Measurements from ENCODE around the gene VWA2. TPM values are rescaled to one million over a fixed set of nuclear protein-coding genes. Genes with fewer than 3 reads are reported as not detected.

Gene VWA2
- total and polyA plus RNA-seq, 2 donors (not counting 3 experiments of a cell fraction or from before 2014, with no cell fraction given): not detected

DNA sequence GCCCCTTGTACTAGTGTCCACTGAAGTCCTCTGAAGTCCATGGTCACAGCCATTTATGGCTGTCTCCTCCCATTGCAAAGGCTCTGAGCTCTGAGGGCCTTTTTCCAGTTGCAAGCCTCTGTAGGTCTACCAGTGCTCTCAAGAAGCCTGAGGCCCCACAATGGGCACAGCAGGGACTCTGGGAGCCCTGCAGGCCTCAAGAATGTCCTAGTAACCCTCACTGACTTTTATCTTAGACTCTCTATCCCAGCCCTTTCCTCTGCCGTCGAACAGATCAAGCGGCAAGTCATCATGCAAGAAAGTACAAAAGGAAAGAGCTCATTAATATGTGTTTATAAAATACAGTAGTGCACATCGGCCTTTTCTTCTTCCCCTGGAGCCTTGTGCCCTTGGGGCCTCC, 23.4 kb downstream of the VWA2 start:
- DNase-seq (ENCODE audit: low read depth, low spot score): no peak
- H3K27ac ChIP-seq (ENCODE audit: insufficient read depth, low read depth, low read length): no peak overlapping the region
- H3K4me1 ChIP-seq (ENCODE audit: control insufficient read depth, extremely low read depth, insufficient read depth, low read length): no peaks in the 10 kb centered on the region
- no TSS peak for BruUV-seq (replicated peaks)
- no peak overlapping the region for H2AFZ ChIP-seq (ENCODE audit: low read depth, low read length)
- CTCF ChIA-PET: interaction anchor here (1.0 kb wide), 1 partner anchor 9 kb away, joined by 3 read pairs; no protein-coding TSS in a partner anchor
- no peaks in the 10 kb centered on the region for H3K36me3 ChIP-seq (ENCODE audit: control insufficient read depth in 2 of 2, extremely low read depth in 1 of 2, insufficient read depth in 2 of 2, low read length in 2 of 2)
- no peaks in the 10 kb centered on the region for H3K9me1 ChIP-seq (replicated peaks; ENCODE audit: control insufficient read depth, extremely low read depth, insufficient read depth, low read length)
- H4K20me1 ChIP-seq (replicated peaks; ENCODE audit: control insufficient read depth, extremely low read depth, insufficient read depth, low read length): no peaks in the 10 kb centered on the region
- no peak overlapping the region for H3K4me2 ChIP-seq (ENCODE audit: insufficient read depth, low read length)
- POLR2A ChIA-PET: no interaction called here
- dilution Hi-C loops (cut with MboI; ENCODE audit: extremely low pct_ligation_motif_present, low sequenced_read_pairs): no loop called here
- intact Hi-C loops (cut with micrococcal nuclease): no loop called here
- no peaks in the 10 kb centered on the region for H3K9me3 ChIP-seq (replicated peaks; ENCODE audit: control insufficient read depth, insufficient read depth, low read length)
- no peaks in the 10 kb centered on the region for H3K27me3 ChIP-seq (ENCODE audit: control insufficient read depth in 2 of 2, insufficient read depth in 2 of 2, low read length in 2 of 2)
- TF ChIP-seq EZH2 (IDR thresholded peaks at IDR 0.05; ENCODE audit: borderline replicate concordance, low read depth, low read length, severe bottlenecking) (no peak), JUN (IDR thresholded peaks at IDR 0.05; ENCODE audit: borderline replicate concordance, insufficient read depth, insufficient read length, low read depth) (no peak), FOS (IDR thresholded peaks at IDR 0.05; ENCODE audit: borderline replicate concordance, insufficient read depth, low read length) (no peak), GATA2 (IDR thresholded peaks at IDR 0.05; ENCODE audit: insufficient read depth, insufficient read length, low read depth, low read length) (no peak), POLR2A (IDR thresholded peaks at IDR 0.05; ENCODE audit: low read depth, low read length) (no peak), POLR2AphosphoS5 (IDR thresholded peaks at IDR 0.05; ENCODE audit: insufficient read depth, low read depth, low read length) (no peak), MYC (IDR thresholded peaks at IDR 0.05; ENCODE audit: low read depth, low read length) (no peak)
- TF ChIP-seq, protein P1, sequence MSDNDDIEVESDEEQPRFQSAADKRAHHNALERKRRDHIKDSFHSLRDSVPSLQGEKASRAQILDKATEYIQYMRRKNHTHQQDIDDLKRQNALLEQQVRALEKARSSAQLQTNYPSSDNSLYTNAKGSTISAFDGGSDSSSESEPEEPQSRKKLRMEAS (IDR thresholded peaks at IDR 0.05; ENCODE audit: insufficient read depth, insufficient read length): no peak
- TF ChIP-seq, protein P2, sequence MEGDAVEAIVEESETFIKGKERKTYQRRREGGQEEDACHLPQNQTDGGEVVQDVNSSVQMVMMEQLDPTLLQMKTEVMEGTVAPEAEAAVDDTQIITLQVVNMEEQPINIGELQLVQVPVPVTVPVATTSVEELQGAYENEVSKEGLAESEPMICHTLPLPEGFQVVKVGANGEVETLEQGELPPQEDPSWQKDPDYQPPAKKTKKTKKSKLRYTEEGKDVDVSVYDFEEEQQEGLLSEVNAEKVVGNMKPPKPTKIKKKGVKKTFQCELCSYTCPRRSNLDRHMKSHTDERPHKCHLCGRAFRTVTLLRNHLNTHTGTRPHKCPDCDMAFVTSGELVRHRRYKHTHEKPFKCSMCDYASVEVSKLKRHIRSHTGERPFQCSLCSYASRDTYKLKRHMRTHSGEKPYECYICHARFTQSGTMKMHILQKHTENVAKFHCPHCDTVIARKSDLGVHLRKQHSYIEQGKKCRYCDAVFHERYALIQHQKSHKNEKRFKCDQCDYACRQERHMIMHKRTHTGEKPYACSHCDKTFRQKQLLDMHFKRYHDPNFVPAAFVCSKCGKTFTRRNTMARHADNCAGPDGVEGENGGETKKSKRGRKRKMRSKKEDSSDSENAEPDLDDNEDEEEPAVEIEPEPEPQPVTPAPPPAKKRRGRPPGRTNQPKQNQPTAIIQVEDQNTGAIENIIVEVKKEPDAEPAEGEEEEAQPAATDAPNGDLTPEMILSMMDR (IDR thresholded peaks at IDR 0.05; ENCODE audit: extremely low read depth in 1 of 2, insufficient read depth in 1 of 2, low read depth in 1 of 2, low read length in 2 of 2): no peak
- H3K9ac ChIP-seq (replicated peaks; ENCODE audit: extremely low read depth, insufficient read depth, low read length): no peak overlapping the region
- no peak overlapping the region for H3K4me3 ChIP-seq (replicated peaks in 1 of 3; ENCODE audit: insufficient read depth in 1 of 3, low read depth in 1 of 3, low read length in 3 of 3)
- FAIRE-seq: no peak
- H3K79me2 ChIP-seq (ENCODE audit: control insufficient read depth, insufficient read depth, low read length): no peaks in the 10 kb centered on the region
